ENCODE results near the gene TEX2.

TEX2 gene

GRCh38 chr17:64155129-64155528, 107.9 kb downstream of the TEX2 start:
- no peak for DNase-seq (ENCODE audit: low read depth)
- H3K4me3 ChIP-seq (replicated peaks; ENCODE audit: low read depth, low read length) = no peak overlapping the region
- no peak for TF ChIP-seq CTCF (IDR thresholded peaks at IDR 0.05; ENCODE audit: low read length, missing control alignments)

GRCh38 chr17:64154717-64155116, 108.3 kb downstream of the TEX2 start:
- H3K4me3 ChIP-seq (replicated peaks; ENCODE audit: low read depth, low read length) = no peak overlapping the region
- no peak for TF ChIP-seq CTCF (IDR thresholded peaks at IDR 0.05; ENCODE audit: low read length, missing control alignments)
- no peak for DNase-seq (ENCODE audit: low read depth)

GRCh38 chr17:64154313-64154695, 108.8 kb downstream of the TEX2 start:
- TF ChIP-seq CTCF (IDR thresholded peaks at IDR 0.05; ENCODE audit: low read length, missing control alignments) = no peak
- DNase-seq (ENCODE audit: low read depth) = no peak
- no peak overlapping the region for H3K4me3 ChIP-seq (replicated peaks; ENCODE audit: low read depth, low read length)

GRCh38 chr17:64153565-64154312, 109.3 kb downstream of the TEX2 start:
- no peak for DNase-seq (ENCODE audit: low read depth)
- no peak overlapping the region for H3K4me3 ChIP-seq (replicated peaks; ENCODE audit: low read depth, low read length)
- no peak for TF ChIP-seq CTCF (IDR thresholded peaks at IDR 0.05; ENCODE audit: low read length, missing control alignments)

GRCh38 chr17:64152428-64153125, 110.5 kb downstream of the TEX2 start:
- TF ChIP-seq CTCF (IDR thresholded peaks at IDR 0.05; ENCODE audit: low read length, missing control alignments) = no peak
- no peak overlapping the region for H3K4me3 ChIP-seq (replicated peaks; ENCODE audit: low read depth, low read length)
- DNase-seq (ENCODE audit: low read depth) = no peak

GRCh38 chr17:64151016-64151368, 112.1 kb downstream of the TEX2 start:
- H3K4me3 ChIP-seq (replicated peaks; ENCODE audit: low read depth, low read length) = no peak overlapping the region
- no peak for TF ChIP-seq CTCF (IDR thresholded peaks at IDR 0.05; ENCODE audit: low read length, missing control alignments)
- no peak for DNase-seq (ENCODE audit: low read depth)
